ENCODE results near the gene SRD5A3.

The SRD5A3 gene

GRCh38 chr4:55378617-55379467 is 32.8 kb downstream of the SRD5A3 start:
- no peak for DNase-seq (ENCODE audit: low spot score)

GRCh38 chr4:55380576-55380975 is 34.5 kb downstream of the SRD5A3 start:
- DNase-seq (ENCODE audit: low spot score) = no peak

- no peak for DNase-seq (ENCODE audit: low spot score)
Observed at GRCh38 chr4:55381502-55381901, 35.5 kb downstream of the SRD5A3 start.

GRCh38 chr4:55382488-55383003 is 36.5 kb downstream of the SRD5A3 start:
- DNase-seq (ENCODE audit: low spot score) = no peak

- DNase-seq (ENCODE audit: low spot score) = no peak
Observed at GRCh38 chr4:55385201-55385649, 39.2 kb downstream of the SRD5A3 start.

- no peak for DNase-seq (ENCODE audit: low spot score)
Observed at GRCh38 chr4:55386073-55386472, 40.0 kb downstream of the SRD5A3 start.

GRCh38 chr4:55386840-55387239 is 40.8 kb downstream of the SRD5A3 start:
- DNase-seq (ENCODE audit: low spot score) = no peak

- no peak for DNase-seq (ENCODE audit: low spot score)
Observed at GRCh38 chr4:55393461-55394320, 47.6 kb downstream of the SRD5A3 start.

- no peak for DNase-seq (ENCODE audit: low spot score)
Observed at GRCh38 chr4:55395218-55395528, 49.1 kb downstream of the SRD5A3 start.

GRCh38 chr4:55395529-55396307 is 49.7 kb downstream of the SRD5A3 start, which contains the start of gene TMEM165:
Gene TMEM165 (plus strand): TSS chr4:55395957. CDS start chr4:55396190, 233 bp downstream.
- DNase-seq (ENCODE audit: low spot score) = peak; percentile 77

- peak; percentile 55 for DNase-seq (ENCODE audit: low spot score)
Observed at GRCh38 chr4:55396308-55397125, 50.5 kb downstream of the SRD5A3 start.

- no peak for DNase-seq (ENCODE audit: low spot score)
Observed at GRCh38 chr4:55397126-55397436, 51.0 kb downstream of the SRD5A3 start.

- DNase-seq (ENCODE audit: low spot score) = no peak
Observed at GRCh38 chr4:55397520-55398321, 51.7 kb downstream of the SRD5A3 start.

- no peak for DNase-seq (ENCODE audit: low spot score)
Observed at GRCh38 chr4:55398461-55398860, 52.4 kb downstream of the SRD5A3 start.

GRCh38 chr4:55398966-55399365 is 52.9 kb downstream of the SRD5A3 start:
- DNase-seq (ENCODE audit: low spot score) = no peak

- no peak for DNase-seq (ENCODE audit: low spot score)
Observed at GRCh38 chr4:55399581-55399980, 53.5 kb downstream of the SRD5A3 start.

GRCh38 chr4:55405073-55405472 is 59.0 kb downstream of the SRD5A3 start:
- DNase-seq (ENCODE audit: low spot score) = no peak

GRCh38 chr4:55406545-55406944 is 60.5 kb downstream of the SRD5A3 start:
- no peak for DNase-seq (ENCODE audit: low spot score)

- no peak for DNase-seq (ENCODE audit: low spot score)
Observed at GRCh38 chr4:55407119-55407518, 61.1 kb downstream of the SRD5A3 start.

GRCh38 chr4:55407764-55408163 is 61.7 kb downstream of the SRD5A3 start:
- DNase-seq (ENCODE audit: low spot score) = no peak
